A549 (cell line): ENCODE measurements around the gene CDC14B. TPM values are rescaled to one million over a fixed set of nuclear protein-coding genes. Genes with fewer than 3 reads are reported as not detected.

Experiments
- ATAC-seq, 2 experiments: fragments of 200-7000 bp in 1 of 2; fragments of >200 bp in 1 of 2; cut with Nextera tagmentation in 1 of 2; cut with Tn5 transposase in 1 of 2; 3 replicates each; pipeline versions ENCODE4 v1.8.0 to v1.9.1; 2018 to 2020; ENCODE audit warnings: mild to moderate bottlenecking in 1 of 2, moderate library complexity in 1 of 2
- CTCF ChIA-PET: fragments of 300-600 bp; sonication (Branson Sonifier 250); formaldehyde crosslinking; extraction: SDS; loops from one replicate; lab custom pipeline; 2021; ENCODE audit warnings: antibody characterized with exemption, inconsistent platforms; lab: Yijun Ruan, JAX
- POLR2A ChIA-PET: fragments of 350-600 bp; formaldehyde crosslinking; extraction: SDS; loops from one replicate; lab custom pipeline; 2021; ENCODE audit warnings: antibody characterized with exemption, inconsistent platforms; lab: Yijun Ruan, JAX
- DNase-seq, 2 experiments: peaks; one replicate each; pipeline versions ENCODE4 v3.0.0 to v3.0.0-alpha.2; 2011 to 2016; ENCODE audit warnings: low read depth in 1 of 2, low spot score in 1 of 2
- FAIRE-seq: peaks from 2 replicates; lab custom pipeline; 2011; peaks lifted over from hg19 to GRCh38; lab: Jason Lieb, UNC
- H3K27ac ChIP-seq, 2 experiments: fragments of >200 bp; sonication (Bioruptor Twin); formaldehyde crosslinking; 3 replicates each; pipeline ENCODE4 v1.5.1; 2016 to 2017
- H3K4me1 ChIP-seq: fragments of >200 bp; sonication (Bioruptor Twin); formaldehyde crosslinking; 3 replicates; pipeline ENCODE4 v1.6.1; 2016
- H3K4me2 ChIP-seq: fragments of >200 bp; sonication (Bioruptor Twin); formaldehyde crosslinking; 3 replicates; pipeline ENCODE4 v1.6.1; 2016
- H3K4me3 ChIP-seq: fragments of >200 bp; sonication (Bioruptor Twin); formaldehyde crosslinking; 3 replicates; pipeline ENCODE4 v1.5.1; 2016
- H3K9me3 ChIP-seq: fragments of >200 bp; sonication (Bioruptor Twin); formaldehyde crosslinking; 3 replicates; pipeline ENCODE4 v1.6.1; 2016
- E2F6 ChIP-seq: IDR thresholded peaks from 2 replicates; pipeline ENCODE4 v1.6.1; 2012; ENCODE audit warnings: low read depth, borderline replicate concordance
- EHF ChIP-seq: fragments of 250-450 bp; sonication (Bioruptor Pico); IDR thresholded peaks from 2 replicates; pipeline ENCODE4 v1.5.0; 2020; ENCODE audit warnings: mild to moderate bottlenecking
- EHMT2 ChIP-seq: fragments of 200-600 bp; sonication (generic); IDR thresholded peaks from 2 replicates; pipeline ENCODE4 v1.6.1; 2016; ENCODE audit warnings: antibody characterized with exemption, low read depth, mild to moderate bottlenecking, moderate library complexity
- ELK1 ChIP-seq: fragments of 150-350 bp; IDR thresholded peaks from 2 replicates; pipeline ENCODE4 v1.6.1; 2014; ENCODE audit warnings: low read depth, mild to moderate bottlenecking, low read length
- ESRRA ChIP-seq: fragments of 150-350 bp; IDR thresholded peaks from 2 replicates; pipeline ENCODE4 v1.6.1; 2014; ENCODE audit warnings: mild to moderate bottlenecking, low read length, borderline replicate concordance
- FOSB ChIP-seq: fragments of 250-450 bp; sonication (Bioruptor Pico); IDR thresholded peaks from 2 replicates; pipeline ENCODE4 v1.5.0; 2020; ENCODE audit warnings: mild to moderate bottlenecking, moderate library complexity
- GATA3 ChIP-seq: IDR thresholded peaks from 2 replicates; pipeline ENCODE4 v1.6.1; 2012; ENCODE audit warnings: borderline replicate concordance
- HEYL ChIP-seq: fragments of 250-450 bp; sonication (Bioruptor Pico); IDR thresholded peaks from 2 replicates; pipeline ENCODE4 v1.8.0; 2021; ENCODE audit warnings: mild to moderate bottlenecking, moderate library complexity
- JUN ChIP-seq, 2 experiments: fragments of >200 bp; sonication (Bioruptor Twin); formaldehyde crosslinking; IDR thresholded peaks; 2 replicates in 1 of 2; 3 replicates in 1 of 2; pipeline ENCODE4 v1.6.1; 2016 to 2017
- KDM1A ChIP-seq: fragments of 200-600 bp; sonication (generic); IDR thresholded peaks from 2 replicates; pipeline ENCODE4 v1.6.1; 2016; ENCODE audit warnings: low read depth, mild to moderate bottlenecking
- NR3C1 ChIP-seq: fragments of >200 bp; sonication (Bioruptor Twin); formaldehyde crosslinking; IDR thresholded peaks from 3 replicates; pipeline ENCODE4 v1.6.1; 2017
- PBX3 ChIP-seq: IDR thresholded peaks from 2 replicates; pipeline ENCODE4 v1.6.1; 2012
- PHF8 ChIP-seq: fragments of 200-600 bp; sonication (generic); IDR thresholded peaks from 2 replicates; pipeline ENCODE4 v1.6.1; 2016; ENCODE audit warnings: low read depth, mild to moderate bottlenecking, antibody characterized with exemption, moderate library complexity, borderline replicate concordance
- RARB ChIP-seq: fragments of 250-450 bp; sonication (Bioruptor Pico); IDR thresholded peaks from 2 replicates; pipeline ENCODE4 v1.8.0; 2021; ENCODE audit warnings: mild to moderate bottlenecking, moderate library complexity
- RCOR1 ChIP-seq: fragments of 150-350 bp; IDR thresholded peaks from 2 replicates; pipeline ENCODE4 v1.6.1; 2014; ENCODE audit warnings: antibody characterized with exemption, low read length, low read depth
- RNF2 ChIP-seq: fragments of 200-600 bp; sonication (generic); IDR thresholded peaks from 2 replicates; pipeline ENCODE4 v1.6.1; 2016; ENCODE audit warnings: low read depth, mild to moderate bottlenecking, antibody characterized with exemption, moderate library complexity, borderline replicate concordance
- SREBF2 ChIP-seq: fragments of 450-650 bp; IDR thresholded peaks from 2 replicates; pipeline ENCODE4 v1.6.1; 2014; ENCODE audit warnings: mild to moderate bottlenecking, moderate library complexity
- TFCP2L1 ChIP-seq: fragments of 250-450 bp; sonication (Bioruptor Pico); IDR thresholded peaks from 2 replicates; pipeline ENCODE4 v1.5.0; 2021; ENCODE audit warnings: mild to moderate bottlenecking
- WGBS: methylation state at CpG from one replicate; pipeline ENCODE4 v1.1.6; 2017; ENCODE audit errors: missing lambda C conversion rate; 5-methylcytosine and 5-hydroxymethylcytosine counted together
- polyA plus RNA-seq, 4 experiments: library from polyadenylated mRNA; depleted of rRNA in 3 of 4; stranded (reverse); fragments of >200 nt; fragmentation: RNase III in 1 of 4; extraction: RNeasy Plus Mini Kit Qiagen cat#74134 plus additional on column Dnase treatment in 1 of 4; gene quantifications; 2 replicates in 3 of 4; 3 replicates in 1 of 4; pipeline ENCODE4 v1.2.3, GENCODE V29; 2011 to 2017
- TF ChIP-seq, protein P1 (sequence below): fragments of 250-450 bp; sonication (Bioruptor Pico); IDR thresholded peaks from 2 replicates; pipeline ENCODE4 v1.5.0; 2020; ENCODE audit warnings: low read depth, mild to moderate bottlenecking, moderate library complexity
- TF ChIP-seq, protein P2 (sequence below): fragments of >200 bp; sonication (Bioruptor Twin); formaldehyde crosslinking; IDR thresholded peaks from 3 replicates; pipeline ENCODE4 v1.5.1; 2016

The CDC14B gene
- polyA plus RNA-seq, 2 of the 4 experiments (the other 2 are of a cell fraction) = 9.9 to 17.3 TPM

- DNase-seq (no peak), FAIRE-seq (no peak), ATAC-seq (no peak)
- POLR2A ChIA-PET = no interaction called here
- Histone ChIP-seq H3K9me3 (no peaks in the 10 kb centered on the region), H3K4me3 (no peak overlapping the region), H3K4me2 (no peak overlapping the region), H3K27ac (no peak overlapping the region), H3K4me1 (peaks cover 10% of the 10 kb centered on the region; the same call in 2 of the 3 replicates)
- TF ChIP-seq RARB (CRISPR knock-in tag) (no peak), GATA3 (no peak), SREBF2 (no peak), JUN (IDR thresholded peaks at IDR 0.05) (no peak), PHF8 (no peak), RCOR1 (no peak), HEYL (CRISPR knock-in tag) (no peak), EHF (no peak), PBX3 (no peak), E2F6 (no peak), TFCP2L1 (no peak), FOSB (CRISPR knock-in tag) (no peak), ESRRA (no peak)
- TF ChIP-seq, protein P1, sequence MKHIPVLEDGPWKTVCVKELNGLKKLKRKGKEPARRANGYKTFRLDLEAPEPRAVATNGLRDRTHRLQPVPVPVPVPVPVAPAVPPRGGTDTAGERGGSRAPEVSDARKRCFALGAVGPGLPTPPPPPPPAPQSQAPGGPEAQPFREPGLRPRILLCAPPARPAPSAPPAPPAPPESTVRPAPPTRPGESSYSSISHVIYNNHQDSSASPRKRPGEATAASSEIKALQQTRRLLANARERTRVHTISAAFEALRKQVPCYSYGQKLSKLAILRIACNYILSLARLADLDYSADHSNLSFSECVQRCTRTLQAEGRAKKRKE (CRISPR knock-in tag) = no peak
- TF ChIP-seq, protein P2, sequence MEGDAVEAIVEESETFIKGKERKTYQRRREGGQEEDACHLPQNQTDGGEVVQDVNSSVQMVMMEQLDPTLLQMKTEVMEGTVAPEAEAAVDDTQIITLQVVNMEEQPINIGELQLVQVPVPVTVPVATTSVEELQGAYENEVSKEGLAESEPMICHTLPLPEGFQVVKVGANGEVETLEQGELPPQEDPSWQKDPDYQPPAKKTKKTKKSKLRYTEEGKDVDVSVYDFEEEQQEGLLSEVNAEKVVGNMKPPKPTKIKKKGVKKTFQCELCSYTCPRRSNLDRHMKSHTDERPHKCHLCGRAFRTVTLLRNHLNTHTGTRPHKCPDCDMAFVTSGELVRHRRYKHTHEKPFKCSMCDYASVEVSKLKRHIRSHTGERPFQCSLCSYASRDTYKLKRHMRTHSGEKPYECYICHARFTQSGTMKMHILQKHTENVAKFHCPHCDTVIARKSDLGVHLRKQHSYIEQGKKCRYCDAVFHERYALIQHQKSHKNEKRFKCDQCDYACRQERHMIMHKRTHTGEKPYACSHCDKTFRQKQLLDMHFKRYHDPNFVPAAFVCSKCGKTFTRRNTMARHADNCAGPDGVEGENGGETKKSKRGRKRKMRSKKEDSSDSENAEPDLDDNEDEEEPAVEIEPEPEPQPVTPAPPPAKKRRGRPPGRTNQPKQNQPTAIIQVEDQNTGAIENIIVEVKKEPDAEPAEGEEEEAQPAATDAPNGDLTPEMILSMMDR = no peak
- CTCF ChIA-PET = interaction anchor here (1.2 to 2.7 kb wide), 3 partner anchors 9 to 11 kb away, joined by 3 to 15 read pairs (median 7); no protein-coding TSS in a partner anchor
- 87% methylated on average over 11 of the region's 11 CpGs for WGBS
Measured at GRCh38 chr9:96555567-96556386, 63.9 kb downstream of the CDC14B start.

- POLR2A ChIA-PET = no interaction called here
- Histone ChIP-seq H3K4me3 (no peak overlapping the region), H3K4me1 (peaks cover 10% of the 10 kb centered on the region; the same call in 2 of the 3 replicates), H3K4me2 (no peak overlapping the region), H3K27ac (no peak overlapping the region), H3K9me3 (no peaks in the 10 kb centered on the region)
- no peak for ATAC-seq
- CTCF ChIA-PET = interaction anchor here (0.7 to 1.5 kb wide), 2 partner anchors 11 to 12 kb away, joined by 3 to 7 read pairs; no protein-coding TSS in a partner anchor
- TF ChIP-seq, protein P2 = no peak
- no peak for TF ChIP-seq RCOR1
- no peak for TF ChIP-seq TFCP2L1
- TF ChIP-seq NR3C1 = no peak
- no peak for TF ChIP-seq RNF2
- TF ChIP-seq, protein P1 (CRISPR knock-in tag) = no peak
- TF ChIP-seq EHMT2 = no peak
- TF ChIP-seq KDM1A = no peak
- TF ChIP-seq ELK1 = no peak
- WGBS = 92% methylated on average over 10 of the region's 10 CpGs
- no peak for FAIRE-seq
- DNase-seq = no peak
Measured at GRCh38 chr9:96554801-96555566, 64.7 kb downstream of the CDC14B start.
